Measurements from ENCODE around the gene CWC27. TPM values are rescaled to one million over a fixed set of nuclear protein-coding genes. Genes with fewer than 3 reads are reported as not detected.

CWC27 gene
- total RNA-seq, 1 experiment from 2014 or later: 12.6 TPM

GRCh38 chr5:65035211-65036206, 266.8 kb downstream of the CWC27 start:
- Histone ChIP-seq H3K79me2 (ENCODE audit: low read length) (no peaks in the 10 kb centered on the region), H3K27ac (ENCODE audit: low read length) (peak overlapping the region; percentile 89), H3K9me2 (replicated peaks; ENCODE audit: low read length) (no peaks in the 10 kb centered on the region), H3F3A (ENCODE audit: low read length, unreplicated experiment) (no peaks in the 10 kb centered on the region), H3K36me3 (ENCODE audit: low read depth, low read length) (no peaks in the 10 kb centered on the region), H3K4me3 (ENCODE audit: low read length) (peak overlapping the region; percentile 69), H3K27me3 (ENCODE audit: low read length) (no peaks in the 10 kb centered on the region), H3K9me3 (ENCODE audit: low read length) (no peaks in the 10 kb centered on the region), H3K4me1 (ENCODE audit: insufficient read depth, low read length) (peaks cover 14% of the 10 kb centered on the region), H3K9ac (ENCODE audit: low read length) (peak overlapping the region; percentile 80), H4K20me1 (ENCODE audit: low read length) (no peaks in the 10 kb centered on the region), H3K4me2 (ENCODE audit: low read length) (peak overlapping the region; percentile 86), H2AFZ (ENCODE audit: low read length) (peak overlapping the region; percentile 97)
- TSS peak; percentile 91 for BruUV-seq (replicated peaks)
- POLR2A ChIA-PET (ENCODE audit: unreplicated experiment): interaction anchor here (0.6 kb wide), 1 partner anchor 214 kb away, joined by 3 read pairs; no protein-coding TSS in a partner anchor
- ATAC-seq (peak; percentile 90), DNase-seq (peak; percentile 80)
- no peak for TF ChIP-seq EZH2phosphoT487 (IDR thresholded peaks at IDR 0.05; ENCODE audit: borderline replicate concordance, low read length)
- no peak for TF ChIP-seq EZH2 (IDR thresholded peaks at IDR 0.05; ENCODE audit: low read length, unreplicated experiment)
- no peak for TF ChIP-seq CTCF (conservative IDR thresholded peaks at IDR 0.05; ENCODE audit: low read depth, low read length)
- CTCF ChIA-PET: no interaction called here
- intact Hi-C loops (cut with micrococcal nuclease): loop anchor here (5.0 kb wide), 1 partner anchor 223 kb away; no protein-coding TSS in a partner anchor

GRCh38 chr5:65037831-65038815, 269.4 kb downstream of the CWC27 start:
- no TSS peak for BruUV-seq (replicated peaks)
- H3K9ac ChIP-seq (ENCODE audit: low read length): no peak overlapping the region
- H3K9me3 ChIP-seq (ENCODE audit: low read length): no peaks in the 10 kb centered on the region
- no peaks in the 10 kb centered on the region for H3K27me3 ChIP-seq (ENCODE audit: low read length)
- DNase-seq: peak; percentile 25
- H3K79me2 ChIP-seq (ENCODE audit: low read length): no peaks in the 10 kb centered on the region
- no peak overlapping the region for H3K4me2 ChIP-seq (ENCODE audit: low read length)
- ChIA-PET POLR2A (ENCODE audit: unreplicated experiment) (no interaction called here), CTCF (no interaction called here)
- no peaks in the 10 kb centered on the region for H4K20me1 ChIP-seq (ENCODE audit: low read length)
- H3F3A ChIP-seq (ENCODE audit: low read length, unreplicated experiment): no peaks in the 10 kb centered on the region
- ATAC-seq: no peak
- TF ChIP-seq EZH2phosphoT487 (IDR thresholded peaks at IDR 0.05; ENCODE audit: borderline replicate concordance, low read length) (no peak), CTCF (conservative IDR thresholded peaks at IDR 0.05; ENCODE audit: low read depth, low read length) (peak; percentile 43), EZH2 (IDR thresholded peaks at IDR 0.05; ENCODE audit: low read length, unreplicated experiment) (no peak)
- intact Hi-C loops (cut with micrococcal nuclease): loop anchor here (5.0 kb wide), 1 partner anchor 226 kb away; no protein-coding TSS in a partner anchor
- H3K4me1 ChIP-seq (ENCODE audit: insufficient read depth, low read length): peaks cover 29% of the 10 kb centered on the region
- no peak overlapping the region for H3K27ac ChIP-seq (ENCODE audit: low read length)
- H3K9me2 ChIP-seq (replicated peaks; ENCODE audit: low read length): no peaks in the 10 kb centered on the region
- H3K4me3 ChIP-seq (ENCODE audit: low read length): no peak overlapping the region
- H2AFZ ChIP-seq (ENCODE audit: low read length): no peak overlapping the region
- H3K36me3 ChIP-seq (ENCODE audit: low read depth, low read length): no peaks in the 10 kb centered on the region

All from PC-3 (cell line).